SH-SY5Y (cell line): Measurements from ENCODE around the gene PUS7L.

Experiments used
- GATA2 ChIP-seq: IDR thresholded peaks from 2 replicates; pipeline ENCODE4 v1.6.1; 2011; ENCODE audit warnings: mild to moderate bottlenecking, low read depth, low read length
- GATA3 ChIP-seq: IDR thresholded peaks from 2 replicates; pipeline ENCODE4 v1.6.1; 2011; ENCODE audit warnings: low read depth, mild to moderate bottlenecking, low read length, moderate library complexity

GRCh38 chr12:43722621-43723020 is 36.0 kb downstream of the PUS7L start:
- no peak for TF ChIP-seq GATA3
- no peak for TF ChIP-seq GATA2
